ENCODE results near the gene TRAM2.

- TF ChIP-seq EZH2 (IDR thresholded peaks at IDR 0.05; ENCODE audit: borderline replicate concordance, low read length) (no peak), CTCF (IDR thresholded peaks at IDR 0.05; ENCODE audit: low read length) (no peak)
These were observed 33.2 kb upstream of the TRAM2 start for GRCh38 chr6:52610011-52610410.

Measured in OCI-LY1 (cell line).